Nucleus accumbens (tissue), 56 donors: Measurements from ENCODE around the gene CTNNA2.

Source experiments
- DNase-seq, 56 donors: peaks; one replicate each; lab custom pipeline; 2025; lab: John Stamatoyannopoulos, UW

CTNNA2 gene

DNA sequence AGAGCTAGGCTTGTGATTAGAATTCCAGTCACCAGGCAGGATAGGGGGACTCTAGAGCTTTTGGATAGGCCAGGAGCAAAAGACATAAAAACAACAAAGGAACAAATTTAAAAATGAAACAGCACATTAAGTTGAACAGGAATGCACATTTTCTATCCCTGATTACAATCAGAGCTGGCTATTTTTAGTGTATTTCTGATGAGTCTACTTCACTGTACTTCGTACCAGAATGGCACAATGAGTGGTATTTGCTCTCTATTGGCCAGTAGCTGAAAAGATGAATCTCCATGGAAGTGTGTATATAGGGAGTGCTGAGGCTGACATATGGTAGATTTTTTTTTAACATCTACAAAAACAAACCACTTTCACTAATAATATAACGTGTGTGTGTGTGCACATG, 825.9 kb downstream of the CTNNA2 start:
- DNase-seq = no peak

DNA sequence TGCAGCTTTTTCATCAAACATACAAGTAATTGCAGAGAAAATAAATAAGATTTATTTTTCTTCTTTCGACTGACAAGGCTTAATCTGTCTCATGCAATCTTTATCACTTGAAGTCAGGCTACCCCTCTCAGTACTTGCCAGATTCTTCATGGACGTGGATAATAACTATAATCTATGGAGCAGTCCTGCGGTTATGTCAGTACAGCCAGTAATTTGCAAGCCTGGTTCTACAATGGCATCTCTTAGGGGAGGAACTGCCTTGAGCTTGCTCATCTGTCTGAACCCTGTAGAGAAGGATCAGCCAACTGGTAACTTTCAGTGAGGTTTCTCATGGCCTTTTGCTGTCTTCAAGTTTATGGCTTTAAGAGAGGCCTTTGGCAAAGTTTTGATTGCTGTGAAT, 827.2 kb downstream of the CTNNA2 start:
- DNase-seq = no peak

DNA sequence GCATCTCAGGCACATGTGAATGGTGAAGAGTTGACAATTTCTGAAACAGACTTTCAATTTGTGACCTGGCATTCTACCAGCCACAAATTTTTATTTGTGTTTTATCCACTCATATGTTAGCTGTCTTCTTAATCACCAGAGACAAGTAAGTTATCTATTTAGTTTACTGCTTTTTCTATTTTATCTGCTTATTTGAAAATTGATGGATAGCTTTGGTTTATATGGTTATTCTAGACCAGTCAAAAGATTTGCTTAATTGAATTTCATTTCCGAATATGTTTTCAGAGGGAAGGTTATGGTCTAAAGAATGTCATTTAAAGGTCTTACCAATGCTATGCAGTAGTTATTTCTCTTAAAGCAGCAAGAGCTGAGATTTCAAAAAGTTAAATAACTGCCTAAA, 835.2 kb downstream of the CTNNA2 start:
- no peak for DNase-seq

DNA sequence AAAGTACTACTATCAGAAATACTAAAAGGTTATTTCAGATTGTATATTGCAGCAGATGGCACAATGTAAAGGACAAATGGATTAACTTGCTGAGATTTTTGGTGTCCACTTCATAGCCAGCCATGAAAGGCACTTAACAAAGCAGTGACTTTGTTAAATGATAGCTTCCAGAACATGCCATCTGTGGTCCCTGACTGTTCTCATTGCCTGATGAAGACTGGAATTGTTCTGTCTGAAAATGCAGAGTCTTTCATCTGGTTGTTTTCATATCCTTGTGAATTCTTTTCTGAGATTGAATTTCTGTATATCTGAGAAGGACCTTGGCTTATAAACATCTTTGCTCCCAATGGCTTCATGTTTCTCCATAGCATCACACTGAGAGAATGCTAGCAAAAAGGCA, 836.1 kb downstream of the CTNNA2 start:
- peak in 1 of 56 donors; percentile 3 for DNase-seq

DNA sequence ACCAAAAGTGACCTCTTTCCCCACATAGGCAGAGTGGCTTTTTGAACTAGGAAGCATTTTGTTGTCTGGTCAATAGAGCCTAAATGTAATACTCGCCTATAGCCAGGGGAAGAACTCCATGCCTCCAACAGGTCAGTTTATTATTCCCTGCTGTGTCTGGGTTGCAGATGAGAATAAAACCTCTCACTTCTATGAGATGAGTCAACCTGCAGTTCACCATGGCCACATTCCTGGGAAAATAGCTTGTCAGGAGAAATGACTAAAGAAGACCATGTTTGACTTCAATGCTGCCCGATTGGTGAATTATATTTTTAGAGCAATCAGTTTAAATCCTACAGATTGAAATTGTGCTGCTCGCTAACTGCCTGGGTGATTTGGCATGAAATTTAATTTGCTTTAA, 838.4 kb downstream of the CTNNA2 start:
- no peak for DNase-seq

DNA sequence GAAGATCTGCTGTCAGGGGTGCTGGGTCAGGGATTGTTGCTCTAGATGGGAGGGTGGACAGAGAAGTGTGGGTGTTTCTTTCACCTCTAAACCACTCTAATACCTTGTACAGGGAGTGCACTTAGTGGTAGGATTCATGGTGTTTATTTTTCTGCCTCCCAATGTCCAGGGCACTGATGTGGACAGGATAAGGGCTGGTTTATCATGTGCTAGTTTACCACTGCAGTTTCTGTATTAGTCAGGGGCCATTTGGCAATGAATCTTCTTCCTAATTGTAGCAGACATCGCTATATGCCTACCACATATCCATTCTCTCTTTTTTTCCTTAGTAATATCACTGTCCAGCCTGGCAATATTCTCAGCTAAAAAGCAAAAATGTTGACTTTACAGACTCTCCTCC, 842.0 kb downstream of the CTNNA2 start:
- no peak for DNase-seq

DNA sequence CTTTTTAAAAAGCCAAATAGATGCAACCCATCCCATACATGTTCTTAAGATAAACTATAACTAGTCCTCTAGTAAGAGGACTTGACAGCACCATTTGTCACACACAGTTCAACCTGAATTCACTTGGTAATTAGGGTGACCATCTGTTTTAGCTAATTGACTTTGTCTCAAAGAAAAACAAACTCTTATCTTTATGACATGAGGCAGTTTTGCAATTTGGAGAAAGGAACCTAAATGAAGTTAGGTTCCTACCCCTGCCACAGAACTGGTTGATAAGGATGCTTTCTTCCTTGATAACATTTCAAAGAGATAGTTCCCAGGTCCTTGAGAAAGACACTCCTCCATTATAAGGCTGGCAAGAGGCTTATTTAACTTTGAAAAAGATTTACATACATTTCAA, 849.1 kb downstream of the CTNNA2 start:
- no peak for DNase-seq

DNA sequence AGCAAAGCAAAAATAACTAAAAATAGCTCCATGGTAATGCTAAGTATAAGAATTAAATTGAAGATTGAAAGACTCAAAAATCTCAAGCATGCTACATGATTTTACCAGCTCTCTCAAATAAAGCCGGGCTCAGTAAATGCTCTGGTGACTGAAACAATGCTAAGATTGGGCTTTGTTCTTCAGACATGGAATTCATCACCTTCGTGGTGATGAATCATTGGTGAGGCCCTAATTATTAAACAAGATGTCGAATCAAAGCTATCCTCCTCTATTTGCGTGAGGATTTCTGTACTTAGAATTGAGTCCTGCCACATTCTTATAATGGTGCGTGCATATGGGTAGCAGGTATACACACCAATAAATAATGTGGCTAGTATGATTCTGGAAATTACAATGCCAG, 850.5 kb downstream of the CTNNA2 start:
- DNase-seq = no peak

DNA sequence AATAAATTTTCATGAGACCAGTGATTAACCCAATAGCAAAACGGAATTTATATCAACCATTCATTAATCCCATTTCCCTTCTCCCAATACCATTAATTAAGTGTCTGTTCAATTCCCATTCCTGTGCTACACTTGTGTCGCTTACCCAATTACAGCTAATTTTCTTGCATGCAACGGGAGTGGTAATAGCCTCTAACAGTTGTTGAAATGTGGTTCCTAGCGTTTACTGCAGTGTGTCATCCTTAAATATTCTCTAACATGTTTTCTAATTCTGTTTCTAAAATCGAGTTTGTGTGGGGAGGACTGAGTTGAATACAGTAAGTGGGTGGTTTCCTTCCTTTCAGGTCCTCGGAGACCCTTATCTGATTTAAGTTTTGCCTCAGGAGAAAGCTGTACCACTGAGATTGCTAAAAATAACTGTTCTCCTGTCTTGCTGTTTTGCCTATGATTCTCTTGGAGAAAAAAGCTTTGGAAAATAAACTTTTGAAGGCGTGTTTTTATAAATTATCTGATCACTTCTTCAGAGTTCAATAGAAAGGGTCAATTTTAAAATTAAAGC, 851.0 kb downstream of the CTNNA2 start:
- DNase-seq = no peak

DNA sequence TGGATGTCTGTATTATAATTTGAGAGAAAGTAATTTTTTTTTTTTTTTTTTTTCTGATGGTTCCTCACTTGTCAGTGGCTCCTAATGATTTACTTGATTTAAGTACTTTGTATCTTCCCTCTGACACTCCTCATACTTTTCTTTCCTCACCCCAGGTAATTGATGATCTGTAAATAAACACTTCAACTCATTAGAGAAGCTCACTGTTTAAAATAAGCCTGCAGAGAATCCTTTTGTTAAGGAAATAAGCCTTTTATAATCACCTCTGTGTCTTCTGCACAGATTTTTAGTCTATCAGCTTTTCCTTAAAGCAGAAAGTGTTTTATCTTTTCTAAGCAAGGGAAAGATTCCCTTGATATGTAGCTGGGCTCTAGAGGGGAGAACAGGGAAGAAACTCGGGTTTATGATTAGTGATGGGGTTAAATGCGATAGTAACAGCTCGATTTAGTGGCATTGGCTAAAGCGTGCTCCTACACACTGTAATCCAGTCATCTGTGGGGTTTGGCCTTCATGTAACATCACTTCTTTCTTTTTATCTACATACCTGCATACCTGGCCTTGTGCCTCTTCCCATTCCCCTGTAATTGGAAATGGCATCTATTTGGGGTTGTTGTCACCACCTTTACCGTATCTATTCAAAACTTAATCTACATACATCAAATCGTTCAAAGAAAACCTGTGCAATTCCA, 851.8 kb downstream of the CTNNA2 start:
- no peak for DNase-seq

DNA sequence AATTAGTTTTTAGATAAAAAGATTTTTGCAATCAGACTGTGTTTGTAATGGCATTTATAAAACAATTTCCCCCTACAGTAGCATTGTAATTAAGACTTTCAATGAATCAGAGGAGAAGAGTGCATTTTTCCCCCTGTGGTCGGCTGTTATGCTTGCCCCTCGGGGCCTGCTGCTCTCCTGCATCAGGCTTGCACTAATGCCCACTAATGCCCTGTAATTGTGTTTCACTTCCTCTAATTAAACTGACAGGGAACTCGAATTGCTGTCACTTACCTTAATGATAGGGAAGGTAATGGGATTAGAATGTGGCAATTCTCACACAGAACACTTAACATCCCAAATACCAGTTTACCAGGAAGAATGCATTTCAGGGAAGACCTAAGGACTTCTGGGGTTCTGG, 852.9 kb downstream of the CTNNA2 start:
- DNase-seq = no peak

DNA sequence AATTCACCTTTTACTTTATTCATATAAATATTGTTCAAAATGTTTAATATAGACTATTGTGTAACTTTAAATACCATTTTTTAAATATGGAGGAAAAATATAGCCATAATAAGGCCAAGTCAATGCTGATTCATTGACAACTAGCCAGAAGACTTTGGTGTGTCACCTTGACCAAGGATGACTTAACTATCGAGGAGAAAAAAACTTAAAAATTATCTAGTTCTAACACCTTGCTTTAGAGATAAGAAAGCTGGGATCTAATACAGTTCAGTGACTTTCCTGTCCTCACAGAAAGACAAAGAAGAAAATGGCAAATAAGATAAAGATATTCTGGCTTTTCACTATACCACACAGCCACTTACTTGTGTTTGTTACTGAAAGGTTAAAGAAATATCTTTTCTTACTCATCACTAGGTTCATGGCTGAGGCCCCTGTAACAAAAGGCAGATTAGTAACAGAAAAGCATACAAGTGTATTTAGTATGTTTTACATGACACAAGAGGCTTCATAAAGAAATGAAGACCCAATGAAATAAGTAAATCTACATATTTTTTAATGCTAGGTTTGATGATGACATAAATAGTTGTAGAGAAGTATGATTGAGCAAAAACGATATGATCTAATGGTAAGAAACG, 857.6 kb downstream of the CTNNA2 start:
- DNase-seq = no peak

DNA sequence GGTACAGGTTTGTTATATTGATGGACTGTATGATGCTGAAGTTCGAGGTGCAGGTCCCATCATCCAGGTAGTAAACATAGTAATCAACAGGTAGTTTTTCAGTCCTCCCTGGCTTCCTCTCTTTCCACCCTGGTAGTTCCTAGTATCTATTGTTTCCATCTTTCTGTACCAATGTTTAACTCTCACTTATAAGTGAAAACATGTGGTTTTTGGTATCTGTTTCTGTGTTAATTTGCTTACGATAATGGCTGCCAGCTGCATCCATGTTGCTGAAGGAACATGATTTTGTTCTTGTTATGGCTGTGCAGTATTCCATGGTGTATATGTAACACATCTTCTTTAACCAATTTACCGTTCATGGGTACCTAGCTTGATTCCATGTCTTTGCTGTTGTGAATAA, 861.3 kb downstream of the CTNNA2 start:
- no peak for DNase-seq

DNA sequence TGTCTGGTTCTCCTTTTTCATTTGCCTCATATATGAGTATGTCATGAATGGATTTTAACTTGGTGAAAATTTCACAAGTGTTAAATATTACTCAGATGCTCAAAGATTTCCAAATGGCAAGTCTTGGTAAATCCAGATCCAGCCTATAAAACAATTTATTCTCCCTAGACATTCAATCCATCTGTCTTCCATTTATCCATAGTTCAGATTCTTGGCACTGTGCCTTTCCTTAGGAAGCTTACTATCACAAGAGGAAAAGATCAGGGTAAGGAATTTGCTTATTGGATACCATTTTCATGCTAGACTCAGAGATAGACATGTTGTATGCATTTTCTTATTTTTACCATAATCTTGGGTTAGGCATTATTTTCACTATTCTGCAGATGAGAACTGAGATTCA, 864.2 kb downstream of the CTNNA2 start:
- no peak for DNase-seq

DNA sequence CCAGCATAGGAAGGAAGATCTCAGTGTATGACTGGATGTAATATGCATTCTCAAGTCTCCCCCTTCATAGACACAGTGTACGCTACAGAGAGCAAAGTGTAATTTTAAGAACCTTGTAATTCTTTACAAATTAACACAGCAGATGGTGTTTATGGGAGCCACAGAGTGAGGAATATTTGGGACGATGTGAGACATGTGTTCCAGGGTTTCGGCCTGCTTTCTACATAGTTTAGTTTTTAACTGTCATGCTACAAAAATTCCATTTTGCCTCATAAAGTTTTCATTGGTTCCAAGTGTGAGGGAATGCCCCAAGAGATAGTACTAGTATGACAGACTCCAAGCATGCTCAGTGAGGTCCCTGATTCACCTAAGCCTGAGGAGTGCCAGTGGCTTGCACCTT, 867.9 kb downstream of the CTNNA2 start:
- DNase-seq = no peak

DNA sequence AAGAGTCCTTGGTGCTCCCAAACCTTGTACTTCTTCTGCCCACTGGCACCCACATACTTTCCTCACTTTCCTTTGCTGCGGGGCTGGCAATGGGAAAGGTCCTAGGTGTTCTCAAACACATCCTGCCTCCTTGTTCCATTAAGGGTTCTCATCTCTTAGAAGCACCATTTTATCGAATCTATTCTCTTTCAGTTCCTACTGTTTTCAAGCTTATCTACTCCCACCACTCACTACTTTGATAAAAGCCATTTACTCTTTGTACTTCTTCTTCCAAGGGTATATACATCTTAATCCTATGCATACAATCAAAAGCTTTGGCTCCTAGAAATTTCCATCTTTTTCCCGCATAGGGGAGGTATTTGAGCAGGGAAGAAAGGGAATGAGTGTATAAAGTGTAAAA, 868.8 kb downstream of the CTNNA2 start:
- no peak for DNase-seq

DNA sequence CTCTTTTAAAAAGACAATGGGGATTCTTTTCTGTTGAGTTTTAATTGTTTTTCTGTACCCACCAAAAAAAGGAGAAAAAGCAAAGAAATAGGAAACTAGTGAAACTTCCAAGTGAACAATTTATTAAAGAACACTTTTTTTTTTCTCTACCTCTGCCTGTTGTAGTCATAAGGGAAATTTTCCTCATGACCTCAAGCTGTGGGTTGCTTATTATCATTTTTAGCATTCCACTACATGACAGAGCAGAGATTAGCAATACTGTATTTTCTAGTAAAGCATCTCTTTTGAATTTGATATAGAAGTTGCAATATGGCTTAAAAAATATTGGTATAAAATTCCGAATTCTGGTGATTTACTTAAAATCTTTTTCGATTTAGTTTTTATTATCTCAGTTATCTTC, 879.6 kb downstream of the CTNNA2 start:
- DNase-seq = no peak

DNA sequence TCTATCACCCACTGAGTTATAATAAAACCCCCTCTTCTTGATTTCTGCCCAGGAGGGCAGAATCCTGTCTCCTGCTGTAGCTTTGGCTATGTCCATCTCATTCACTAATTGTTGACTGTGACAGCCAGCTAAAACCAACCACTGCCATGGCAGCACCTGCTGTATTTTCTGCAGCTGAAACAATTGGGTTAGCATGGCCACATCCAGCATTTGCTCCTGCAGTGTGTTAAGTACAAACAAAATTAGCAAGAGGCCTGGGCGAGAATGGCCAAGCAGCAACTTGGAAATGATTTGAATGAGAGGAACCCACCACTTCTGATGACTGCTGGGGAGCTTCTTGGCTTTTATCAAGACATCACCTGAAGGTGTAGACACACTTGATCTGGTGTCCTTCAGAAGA, 881.1 kb downstream of the CTNNA2 start:
- no peak for DNase-seq

DNA sequence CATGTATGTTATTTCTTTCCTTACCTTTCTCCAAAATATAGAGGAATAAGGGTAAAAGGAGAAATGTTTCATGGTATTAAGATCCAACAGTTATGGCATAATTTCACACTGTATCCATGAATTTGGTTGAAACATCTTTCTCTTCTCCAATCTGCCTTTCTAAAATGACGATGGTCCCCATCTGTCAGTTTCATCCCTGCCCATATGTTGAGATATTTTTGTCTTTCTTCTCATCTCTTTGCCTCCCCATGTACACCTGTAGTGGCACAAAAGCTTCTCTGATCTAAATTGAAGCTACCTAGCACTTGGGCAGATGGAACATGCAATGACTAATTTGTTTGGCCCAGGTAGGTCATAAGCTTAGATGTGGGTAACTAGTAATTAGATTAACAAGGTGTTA, 882.4 kb downstream of the CTNNA2 start:
- DNase-seq = no peak

DNA sequence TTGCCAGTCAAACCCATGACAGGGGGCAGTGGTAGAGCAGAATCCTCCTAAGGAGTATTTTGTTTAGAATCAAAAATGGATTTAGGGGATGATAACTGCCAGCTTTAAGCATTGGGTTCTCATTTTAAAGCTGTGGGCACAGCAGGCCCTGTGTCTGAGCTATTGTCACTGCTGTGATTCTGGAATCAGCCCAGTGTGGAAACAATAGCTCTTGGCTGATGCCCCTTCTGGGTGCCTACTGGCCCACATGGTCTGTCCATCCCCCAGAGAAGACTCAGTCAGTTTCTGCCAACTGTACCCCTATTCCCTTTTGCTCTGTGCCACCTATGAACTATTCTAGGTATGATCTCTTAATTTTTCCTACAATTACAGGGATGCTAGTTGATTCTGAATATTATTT, 883.4 kb downstream of the CTNNA2 start:
- DNase-seq = no peak

DNA sequence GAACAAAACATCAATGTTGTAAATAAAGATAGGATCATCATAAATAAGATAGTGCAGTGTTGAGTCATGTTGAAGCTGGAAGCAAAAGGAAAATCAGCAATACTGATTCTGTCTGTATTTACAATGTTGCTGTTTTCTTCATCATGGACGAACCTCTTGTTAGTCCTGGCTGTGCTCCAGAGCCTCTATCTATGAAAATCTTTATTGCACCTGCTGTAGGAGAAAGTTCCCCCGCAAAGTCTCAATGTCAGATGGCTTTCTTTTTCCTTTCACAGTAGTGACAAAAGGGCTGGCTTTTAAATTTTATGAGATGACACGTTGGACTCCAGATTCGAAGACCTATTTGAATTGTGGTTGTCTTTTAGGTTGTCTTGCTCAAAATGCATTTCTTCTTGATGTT, 890.2 kb downstream of the CTNNA2 start:
- DNase-seq = no peak

DNA sequence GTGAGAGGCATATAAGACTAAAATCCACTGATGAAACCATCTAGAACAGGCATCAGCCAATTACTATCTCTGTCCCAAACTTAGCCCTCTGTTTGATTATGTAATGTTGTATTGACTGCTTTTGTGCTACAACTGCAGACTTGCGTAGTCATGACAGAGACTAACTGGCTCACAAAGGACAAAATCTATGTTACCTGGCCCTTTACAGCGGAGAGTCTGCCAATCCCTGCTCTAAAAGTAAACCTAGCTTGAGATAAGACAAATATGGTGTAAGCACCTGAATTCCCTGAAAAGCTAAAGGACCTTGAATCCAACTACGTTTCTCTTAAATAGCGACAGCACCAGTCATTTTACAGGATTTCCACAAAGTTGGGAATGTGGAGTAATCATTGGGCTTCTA, 894.5 kb downstream of the CTNNA2 start:
- DNase-seq = no peak
